Activated T-helper 17 cell treated with anti-CD3 and anti-CD28 coated beads, Interleukin-2, amount 50 U/mL, for 72 hours (primary cell): ENCODE results near the gene ATP10B. TPM values are rescaled to one million over a fixed set of nuclear protein-coding genes. Genes with fewer than 3 reads are reported as not detected.

Experiments
- ATAC-seq: fragments of 150-1000 bp; cut with Tn5 transposase; replicated peaks from 2 replicates; pipeline ENCODE4 v1.10.0; 2021; ENCODE audit warnings: mild to moderate bottlenecking, moderate library complexity
- H3K27ac Mint-ChIP-seq: one replicate; pipeline ENCODE4 v1.8.0; 2022; ENCODE audit warnings: mixed read lengths
- H3K27me3 Mint-ChIP-seq: one replicate; pipeline ENCODE4 v1.8.0; 2022; ENCODE audit warnings: mixed read lengths
- H3K36me3 Mint-ChIP-seq: one replicate; pipeline ENCODE4 v1.8.0; 2022; ENCODE audit warnings: low read depth, mild to moderate bottlenecking, mixed read lengths
- H3K4me1 Mint-ChIP-seq: one replicate; pipeline ENCODE4 v1.8.0; 2022; ENCODE audit warnings: mixed read lengths
- H3K4me3 Mint-ChIP-seq: one replicate; pipeline ENCODE4 v1.8.0; 2022; ENCODE audit warnings: mild to moderate bottlenecking, mixed read lengths
- H3K9me3 Mint-ChIP-seq: one replicate; pipeline ENCODE4 v1.8.0; 2022; ENCODE audit warnings: mixed read lengths
- total RNA-seq, 2 donors: library from RNA; stranded (reverse); gene quantifications; one replicate each; pipeline ENCODE4 v1.2.3, GENCODE V29; 2022

Gene ATP10B
- total RNA-seq, 2 donors from 2014 or later = not detected

- peaks cover 28% of the 10 kb centered on the region for H3K27me3 Mint-ChIP-seq
- no peaks in the 10 kb centered on the region for H3K36me3 Mint-ChIP-seq
- H3K27ac Mint-ChIP-seq = no peak overlapping the region
- H3K4me3 Mint-ChIP-seq = no peak overlapping the region
- H3K4me1 Mint-ChIP-seq = no peaks in the 10 kb centered on the region
- peaks cover 9% of the 10 kb centered on the region for H3K9me3 Mint-ChIP-seq
- no peak for ATAC-seq
These were observed 216.3 kb downstream of the ATP10B start for GRCh38 chr5:160635663-160636062.

GRCh38 chr5:160635046-160635445 lies 217.0 kb downstream of the ATP10B start:
- no peak overlapping the region for H3K4me3 Mint-ChIP-seq
- no peaks in the 10 kb centered on the region for H3K4me1 Mint-ChIP-seq
- H3K27ac Mint-ChIP-seq = no peak overlapping the region
- H3K9me3 Mint-ChIP-seq = peaks cover 9% of the 10 kb centered on the region
- no peaks in the 10 kb centered on the region for H3K36me3 Mint-ChIP-seq
- peaks cover 29% of the 10 kb centered on the region for H3K27me3 Mint-ChIP-seq
- no peak for ATAC-seq

GRCh38 chr5:160629003-160629402 lies 223.0 kb downstream of the ATP10B start:
- peaks cover 18% of the 10 kb centered on the region for H3K27me3 Mint-ChIP-seq
- H3K36me3 Mint-ChIP-seq = no peaks in the 10 kb centered on the region
- H3K4me3 Mint-ChIP-seq = no peak overlapping the region
- no peaks in the 10 kb centered on the region for H3K4me1 Mint-ChIP-seq
- ATAC-seq = no peak
- H3K9me3 Mint-ChIP-seq = no peaks in the 10 kb centered on the region
- H3K27ac Mint-ChIP-seq = no peak overlapping the region

- H3K4me3 Mint-ChIP-seq = no peak overlapping the region
- H3K27me3 Mint-ChIP-seq = peaks cover 18% of the 10 kb centered on the region
- no peaks in the 10 kb centered on the region for H3K9me3 Mint-ChIP-seq
- no peaks in the 10 kb centered on the region for H3K36me3 Mint-ChIP-seq
- no peak overlapping the region for H3K27ac Mint-ChIP-seq
- H3K4me1 Mint-ChIP-seq = no peaks in the 10 kb centered on the region
- ATAC-seq = no peak
These were observed 223.4 kb downstream of the ATP10B start for GRCh38 chr5:160628619-160628968.

- no peak overlapping the region for H3K4me3 Mint-ChIP-seq
- H3K36me3 Mint-ChIP-seq = no peaks in the 10 kb centered on the region
- no peaks in the 10 kb centered on the region for H3K4me1 Mint-ChIP-seq
- H3K27me3 Mint-ChIP-seq = peaks cover 19% of the 10 kb centered on the region
- no peak for ATAC-seq
- no peaks in the 10 kb centered on the region for H3K9me3 Mint-ChIP-seq
- H3K27ac Mint-ChIP-seq = no peak overlapping the region
These were observed 223.9 kb downstream of the ATP10B start for GRCh38 chr5:160627921-160628618.

GRCh38 chr5:160626322-160626721 lies 225.7 kb downstream of the ATP10B start:
- Mint-ChIP-seq H3K27me3 (peaks cover 21% of the 10 kb centered on the region), H3K4me3 (no peak overlapping the region), H3K9me3 (no peaks in the 10 kb centered on the region), H3K36me3 (no peaks in the 10 kb centered on the region), H3K27ac (no peak overlapping the region), H3K4me1 (no peaks in the 10 kb centered on the region)
- no peak for ATAC-seq

- Mint-ChIP-seq H3K4me1 (no peaks in the 10 kb centered on the region), H3K27me3 (peaks cover 6% of the 10 kb centered on the region), H3K27ac (no peak overlapping the region), H3K36me3 (no peaks in the 10 kb centered on the region), H3K9me3 (no peaks in the 10 kb centered on the region), H3K4me3 (no peak overlapping the region)
- ATAC-seq = no peak
These were observed 230.5 kb downstream of the ATP10B start for GRCh38 chr5:160621526-160621925.

- Mint-ChIP-seq H3K27me3 (peaks cover 6% of the 10 kb centered on the region), H3K27ac (no peak overlapping the region), H3K4me1 (no peaks in the 10 kb centered on the region), H3K36me3 (no peaks in the 10 kb centered on the region), H3K9me3 (no peaks in the 10 kb centered on the region), H3K4me3 (no peak overlapping the region)
- ATAC-seq = no peak
These were observed 231.6 kb downstream of the ATP10B start for GRCh38 chr5:160620401-160620800.

- Mint-ChIP-seq H3K27me3 (peaks cover 6% of the 10 kb centered on the region), H3K27ac (no peak overlapping the region), H3K36me3 (no peaks in the 10 kb centered on the region), H3K9me3 (no peaks in the 10 kb centered on the region), H3K4me3 (no peak overlapping the region), H3K4me1 (no peaks in the 10 kb centered on the region)
- no peak for ATAC-seq
These were observed 232.6 kb downstream of the ATP10B start for GRCh38 chr5:160619381-160619780.

- no peak for ATAC-seq
- Mint-ChIP-seq H3K27me3 (peaks cover 6% of the 10 kb centered on the region), H3K4me3 (no peak overlapping the region), H3K4me1 (no peaks in the 10 kb centered on the region), H3K36me3 (no peaks in the 10 kb centered on the region), H3K9me3 (no peaks in the 10 kb centered on the region), H3K27ac (no peak overlapping the region)
These were observed 233.7 kb downstream of the ATP10B start for GRCh38 chr5:160618286-160618685.

- H3K4me3 Mint-ChIP-seq = no peak overlapping the region
- H3K9me3 Mint-ChIP-seq = peaks cover 3% of the 10 kb centered on the region
- peaks cover 3% of the 10 kb centered on the region for H3K27me3 Mint-ChIP-seq
- ATAC-seq = no peak
- H3K4me1 Mint-ChIP-seq = no peaks in the 10 kb centered on the region
- H3K36me3 Mint-ChIP-seq = no peaks in the 10 kb centered on the region
- no peak overlapping the region for H3K27ac Mint-ChIP-seq
These were observed 235.1 kb downstream of the ATP10B start for GRCh38 chr5:160616712-160617497.

GRCh38 chr5:160614136-160614535 lies 237.9 kb downstream of the ATP10B start:
- H3K27ac Mint-ChIP-seq = no peak overlapping the region
- H3K27me3 Mint-ChIP-seq = peaks cover 5% of the 10 kb centered on the region
- H3K9me3 Mint-ChIP-seq = peaks cover 5% of the 10 kb centered on the region
- H3K4me1 Mint-ChIP-seq = no peaks in the 10 kb centered on the region
- H3K36me3 Mint-ChIP-seq = no peaks in the 10 kb centered on the region
- ATAC-seq = no peak
- no peak overlapping the region for H3K4me3 Mint-ChIP-seq

- H3K27me3 Mint-ChIP-seq = no peaks in the 10 kb centered on the region
- H3K9me3 Mint-ChIP-seq = peaks cover 7% of the 10 kb centered on the region
- H3K27ac Mint-ChIP-seq = no peak overlapping the region
- H3K36me3 Mint-ChIP-seq = no peaks in the 10 kb centered on the region
- no peak overlapping the region for H3K4me3 Mint-ChIP-seq
- ATAC-seq = no peak
- no peaks in the 10 kb centered on the region for H3K4me1 Mint-ChIP-seq
These were observed 246.7 kb downstream of the ATP10B start for GRCh38 chr5:160605266-160605665.

- Mint-ChIP-seq H3K4me3 (no peak overlapping the region), H3K27ac (peak overlapping the region; percentile 51), H3K27me3 (no peaks in the 10 kb centered on the region), H3K36me3 (no peaks in the 10 kb centered on the region), H3K9me3 (peaks cover 7% of the 10 kb centered on the region), H3K4me1 (no peaks in the 10 kb centered on the region)
- peak; percentile 54 for ATAC-seq
These were observed 247.5 kb downstream of the ATP10B start for GRCh38 chr5:160604484-160604883.

- Mint-ChIP-seq H3K36me3 (no peaks in the 10 kb centered on the region), H3K27ac (no peak overlapping the region), H3K27me3 (no peaks in the 10 kb centered on the region), H3K4me3 (no peak overlapping the region), H3K4me1 (no peaks in the 10 kb centered on the region), H3K9me3 (peaks cover 7% of the 10 kb centered on the region)
- ATAC-seq = no peak
These were observed 249.3 kb downstream of the ATP10B start for GRCh38 chr5:160602744-160603143.
